NCI-H748 (cell line): ENCODE data around the gene POLR3K.

Experiments
- DNase-seq: peaks from one replicate; lab custom pipeline; 2025; ENCODE audit not compliant: unreplicated experiment; lab: John Stamatoyannopoulos, UW

POLR3K gene

GRCh38 chr16:53346-54236, at the start of gene POLR3K, which contains the start of gene SNRNP25:
Gene POLR3K, minus strand, starts transcription at chr16:53608. Its CDS starts 22 bp downstream, at chr16:53586.
Gene SNRNP25, plus strand, starts transcription at chr16:53828. Its CDS starts 189 bp downstream, at chr16:54017.
- peak; percentile 95 for DNase-seq

DNA sequence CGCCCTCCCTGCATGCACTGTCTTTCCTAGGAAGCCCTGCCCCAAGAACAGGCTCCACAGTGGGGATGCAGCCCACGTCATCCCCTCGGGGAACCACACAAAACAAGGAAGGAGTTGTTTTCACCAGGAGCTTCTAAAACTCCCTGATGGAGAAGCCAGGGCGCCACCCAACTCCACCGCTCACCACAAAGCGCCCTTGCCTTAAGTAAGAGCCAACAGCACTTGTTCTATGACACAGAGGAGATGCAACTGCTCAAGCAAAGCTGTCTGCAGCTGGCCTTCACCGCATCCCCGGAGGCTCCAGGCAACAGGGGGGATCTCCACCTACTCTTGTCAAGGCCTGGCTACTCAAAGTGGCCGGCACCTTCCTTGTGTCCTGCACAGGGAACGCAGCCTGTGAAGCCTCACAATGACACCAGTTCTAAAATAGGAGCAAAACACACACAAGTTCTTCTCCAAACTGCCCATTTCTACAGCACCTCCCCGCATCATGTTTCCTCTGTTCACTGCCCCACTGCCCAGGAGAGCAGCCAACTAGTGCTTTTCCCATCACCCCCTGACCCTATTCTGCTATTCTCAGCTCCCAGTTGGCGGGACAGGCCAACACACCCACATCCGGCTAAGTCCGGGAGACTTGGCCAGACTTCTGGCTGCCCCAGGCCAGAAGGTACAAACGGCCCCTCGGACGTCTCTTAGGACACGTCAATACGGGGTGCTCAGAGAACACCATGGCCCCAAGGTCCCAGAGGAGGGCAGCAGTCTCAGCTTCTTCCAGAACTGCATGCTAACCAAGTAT, 48.9 kb upstream of the POLR3K start:
- DNase-seq, result no peak

DNA sequence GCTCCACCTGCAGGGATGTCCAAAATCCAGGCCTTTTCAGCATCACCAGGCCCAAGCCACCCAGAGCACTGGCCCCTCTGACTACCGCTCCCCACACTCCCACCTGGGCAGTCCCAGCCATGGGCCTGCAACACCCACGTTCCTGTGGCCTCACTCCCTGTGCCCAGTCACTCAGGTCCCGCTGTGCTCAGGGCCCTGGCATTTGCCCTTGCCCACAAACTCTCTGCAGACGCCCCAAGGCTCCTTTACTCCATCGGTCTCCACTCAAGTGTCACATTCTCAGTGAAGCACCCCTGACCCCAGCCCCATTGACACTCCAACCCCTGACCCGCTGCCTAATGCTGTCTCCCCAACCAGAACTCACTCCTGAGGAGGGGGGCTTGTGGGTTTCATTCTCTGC, 48.2 kb upstream of the POLR3K start:
- no peak for DNase-seq

DNA sequence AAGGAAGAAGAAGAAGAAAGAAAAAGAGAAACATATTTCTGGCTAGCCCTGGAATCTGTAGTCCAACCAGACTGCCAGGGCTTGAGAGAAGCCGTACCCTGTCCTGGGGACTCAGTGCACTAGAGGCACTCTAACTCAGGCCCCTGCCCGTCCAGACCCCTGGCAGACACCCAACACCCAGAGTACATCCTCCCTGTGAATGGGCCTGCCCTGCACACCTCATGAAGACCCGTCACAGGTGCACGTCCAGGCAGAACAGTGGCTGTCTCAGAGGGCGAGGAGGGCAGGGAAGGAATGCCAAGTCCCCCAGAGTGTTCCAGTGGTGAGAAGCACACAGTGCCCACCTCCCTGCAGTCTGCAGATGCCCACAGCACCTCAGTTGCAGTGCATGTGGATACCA, 47.6 kb upstream of the POLR3K start:
- no peak for DNase-seq

DNA sequence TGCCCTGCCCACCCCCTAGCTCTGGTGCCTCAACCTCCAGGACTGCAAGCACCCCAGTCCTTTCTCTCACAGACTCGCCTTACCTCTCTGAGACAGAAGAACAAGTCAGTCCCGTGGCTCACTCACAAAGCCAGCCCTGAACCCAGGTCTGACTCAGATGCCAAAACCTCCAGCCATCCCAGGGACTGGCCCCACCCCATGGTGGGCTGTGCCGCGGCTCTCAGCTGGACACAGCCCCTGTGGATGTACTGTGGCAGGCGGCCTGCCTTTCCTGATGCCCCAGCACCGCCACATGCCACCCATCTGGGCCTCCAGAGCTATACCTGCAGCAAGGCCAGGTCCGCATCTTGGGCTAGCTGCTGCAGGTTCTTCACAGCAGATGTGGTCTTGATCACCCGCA, 44.4 kb upstream of the POLR3K start:
- DNase-seq, result no peak

DNA sequence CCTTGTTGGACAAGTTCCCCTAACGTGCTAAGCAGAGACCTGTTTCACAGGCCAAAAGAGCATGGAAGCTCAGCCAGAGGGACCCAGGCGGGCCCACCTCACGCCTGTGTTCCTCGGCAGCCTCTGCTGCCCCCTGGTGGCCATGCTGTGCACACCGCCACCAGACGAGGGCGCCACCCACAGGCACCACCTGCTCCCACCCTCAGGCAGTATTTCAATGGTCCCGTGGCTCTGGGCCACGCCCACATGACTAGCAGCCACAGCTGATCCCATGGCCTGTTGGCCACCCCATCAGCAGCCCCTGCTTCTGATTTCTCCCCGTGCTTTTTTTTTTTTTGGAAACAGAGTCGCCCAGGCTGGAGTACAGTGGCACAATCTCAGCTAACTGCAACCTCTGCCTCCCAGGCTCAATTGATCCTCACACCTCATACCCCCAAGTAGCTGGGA, 43.5 kb upstream of the POLR3K start:
- DNase-seq, result peak; percentile 82

GRCh38 chr16:94918-95265, 41.5 kb upstream of the POLR3K start:
- no peak for DNase-seq

DNA sequence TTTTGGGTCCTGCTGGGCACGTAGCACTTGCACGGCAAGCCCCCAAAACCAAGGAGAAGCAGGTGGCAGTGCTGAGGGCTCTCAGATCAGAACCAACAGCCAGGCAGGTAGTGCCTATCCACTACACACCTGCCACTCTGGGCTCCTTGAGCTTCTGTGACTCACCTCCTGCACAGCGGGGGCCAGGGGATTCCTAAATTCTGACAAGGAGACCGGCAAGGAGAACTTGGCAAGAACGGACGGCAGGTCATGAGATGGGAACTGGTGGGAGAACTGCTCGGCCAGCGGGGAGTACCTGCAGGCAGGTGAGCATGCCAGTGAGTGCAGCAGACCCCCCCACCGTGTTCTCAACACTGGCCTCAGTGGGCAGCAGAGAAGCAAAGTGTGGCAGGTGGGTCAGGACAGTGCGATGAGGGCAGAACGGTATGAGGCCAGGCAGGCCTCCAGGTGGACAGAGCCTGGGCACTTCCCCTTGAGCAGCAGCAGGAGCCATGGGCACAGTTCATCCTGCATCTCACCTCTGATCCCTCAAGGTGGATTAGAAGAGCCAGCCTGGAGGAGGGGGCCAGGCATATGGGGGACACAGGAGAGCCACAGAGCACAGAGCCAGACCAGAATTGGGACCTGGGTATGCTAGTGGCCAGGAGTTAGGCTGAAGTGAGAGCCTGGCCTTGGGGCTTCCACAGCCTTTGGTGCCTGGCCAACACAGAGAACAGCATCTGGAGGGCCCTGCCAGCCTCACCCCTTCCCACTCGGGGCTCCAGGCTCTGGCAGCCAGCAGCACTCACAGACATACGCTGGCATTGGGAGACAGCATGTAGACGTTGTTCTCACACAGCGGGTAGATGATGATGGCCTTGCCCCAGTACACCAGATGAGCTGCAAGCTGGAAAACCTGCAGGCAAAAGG, 39.3 kb upstream of the POLR3K start:
- no peak for DNase-seq

DNA sequence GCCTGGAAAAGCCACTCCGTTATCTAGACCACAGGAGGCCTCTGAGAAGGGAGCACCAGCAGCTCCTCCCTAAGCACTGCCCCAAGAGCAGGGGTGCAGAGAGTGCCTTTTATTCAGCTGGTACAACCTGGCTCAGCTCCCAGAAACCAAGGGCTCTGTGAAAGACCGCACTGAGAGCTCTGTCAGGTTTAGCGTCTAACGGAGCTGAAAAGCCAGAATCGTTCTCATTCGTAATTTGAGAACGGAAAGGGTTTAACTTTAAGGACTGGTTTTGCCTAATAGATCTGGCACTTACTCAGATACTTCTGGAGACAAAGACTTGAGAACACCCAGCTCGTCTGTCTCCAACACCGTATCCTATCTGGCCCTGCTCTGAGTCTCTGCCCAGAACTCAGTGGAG, 38.1 kb upstream of the POLR3K start:
- no peak for DNase-seq

GRCh38 chr16:89391-90302, 36.2 kb upstream of the POLR3K start:
- DNase-seq, result no peak

- no peak for DNase-seq
Measured at GRCh38 chr16:88613-89012, 35.2 kb upstream of the POLR3K start.

DNA sequence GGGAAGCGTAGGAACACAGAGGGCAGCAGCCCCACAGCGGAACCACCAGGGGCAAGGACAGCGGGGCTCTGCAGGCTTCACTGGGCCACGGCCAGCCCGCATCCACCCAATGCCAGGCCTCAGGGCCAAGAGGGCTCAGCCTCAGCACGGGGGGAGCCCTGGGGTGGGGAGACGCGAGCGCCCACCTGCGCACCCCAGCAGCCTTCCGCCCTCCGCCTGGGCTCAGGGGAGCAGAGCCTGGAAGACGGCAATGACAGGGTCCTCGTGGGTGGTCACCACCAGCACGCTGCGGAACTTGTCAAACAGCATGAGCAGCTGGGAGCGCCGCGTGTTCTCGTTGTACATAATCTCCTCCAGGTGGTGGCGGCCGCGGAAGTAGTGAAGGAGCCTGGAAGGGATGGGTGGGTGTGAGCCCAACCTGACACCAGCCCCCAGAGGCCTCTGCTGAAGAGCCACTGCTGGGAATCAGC, 33.1 kb upstream of the POLR3K start:
- DNase-seq, result no peak

- no peak for DNase-seq
Measured at GRCh38 chr16:85865-86264, 32.5 kb upstream of the POLR3K start.

DNA sequence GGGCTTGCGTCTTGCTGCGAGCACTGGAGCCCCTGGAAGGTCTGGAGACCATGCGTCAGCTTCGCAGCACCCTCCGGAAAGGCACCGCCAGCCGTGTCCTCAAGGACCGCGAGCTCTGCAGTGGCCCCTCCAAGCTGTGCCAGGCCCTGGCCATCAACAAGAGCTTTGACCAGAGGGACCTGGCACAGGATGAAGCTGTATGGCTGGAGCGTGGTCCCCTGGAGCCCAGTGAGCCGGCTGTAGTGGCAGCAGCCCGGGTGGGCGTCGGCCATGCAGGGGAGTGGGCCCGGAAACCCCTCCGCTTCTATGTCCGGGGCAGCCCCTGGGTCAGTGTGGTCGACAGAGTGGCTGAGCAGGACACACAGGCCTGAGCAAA, 32.0 kb upstream of the POLR3K start:
- no peak for DNase-seq

DNA sequence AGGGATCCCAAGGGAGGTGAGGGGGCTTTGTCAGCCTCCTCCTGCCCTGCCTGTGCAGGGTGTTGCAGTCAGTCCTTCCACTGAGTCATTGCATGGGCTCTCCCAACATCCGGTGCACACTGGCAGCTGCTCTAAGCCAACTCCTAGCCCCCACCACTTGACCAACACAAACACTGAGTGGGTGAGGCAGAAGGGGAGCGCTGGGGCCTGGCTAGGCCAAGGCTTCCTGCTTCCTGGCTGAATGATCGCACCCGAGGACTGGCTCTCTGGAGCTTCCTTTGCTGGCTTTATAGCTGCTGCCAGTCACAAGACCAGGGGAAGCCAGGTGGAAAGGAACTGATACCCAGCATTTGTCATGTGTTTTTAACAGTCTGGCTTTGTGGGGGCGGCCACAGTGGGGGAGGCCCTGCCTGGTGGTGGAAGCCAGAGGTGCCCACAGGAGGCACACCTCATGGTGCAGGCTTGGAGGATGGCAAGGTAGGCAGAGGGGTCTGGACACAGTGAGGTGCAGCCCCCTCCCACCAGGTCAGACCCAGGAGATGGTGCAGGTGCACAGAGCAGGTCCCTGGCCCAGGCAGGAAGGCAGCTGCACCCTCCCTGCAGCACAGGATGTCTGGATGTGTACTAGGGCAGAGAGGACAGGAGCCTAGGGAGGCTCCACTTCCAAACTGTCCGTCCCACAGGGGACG, 31.5 kb upstream of the POLR3K start:
- DNase-seq, result no peak

DNA sequence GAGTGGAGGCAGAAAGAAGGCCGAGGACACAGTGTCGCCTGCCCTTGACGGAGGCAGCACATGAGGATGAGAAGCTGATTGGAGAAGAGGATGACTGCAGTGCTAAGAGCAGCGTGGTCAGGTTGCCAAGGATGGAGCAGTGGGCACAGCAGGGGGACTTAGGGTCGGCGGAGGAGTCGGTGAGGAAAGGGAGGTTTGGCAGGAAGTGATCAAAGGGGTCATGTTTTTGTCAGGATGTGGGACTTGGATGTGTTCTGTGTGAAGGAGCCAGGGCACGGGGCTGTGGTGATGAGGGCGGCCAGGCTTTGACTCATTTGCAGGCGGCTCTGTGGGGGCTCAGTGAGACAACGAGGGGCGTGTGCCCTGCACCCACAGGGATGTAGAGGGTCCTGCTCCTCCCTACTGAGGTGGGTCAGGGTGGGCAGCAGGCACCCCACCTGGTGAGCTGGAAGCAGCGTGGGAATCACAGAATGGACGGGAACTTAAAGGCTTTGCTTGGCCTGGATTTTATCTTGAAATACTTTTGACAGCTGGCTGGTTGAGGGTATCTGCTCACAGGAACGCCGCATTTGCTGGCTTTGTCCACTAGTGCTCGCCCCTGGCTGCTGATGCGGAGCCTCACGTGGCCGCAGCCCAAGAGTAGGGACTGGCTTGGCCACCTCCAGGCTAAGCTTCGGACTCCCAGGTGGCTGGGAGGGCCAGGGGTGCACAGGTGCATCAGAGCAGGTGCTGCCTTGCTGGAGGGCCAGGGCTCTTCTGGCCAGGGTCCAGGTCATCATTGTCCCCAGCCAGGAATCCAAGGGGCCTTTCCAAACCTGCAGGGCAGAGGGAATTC, 30.6 kb upstream of the POLR3K start:
- DNase-seq, result no peak

- DNase-seq, result no peak
Measured at GRCh38 chr16:83060-83603, 29.7 kb upstream of the POLR3K start.
